GM23338 (cell line): ENCODE results near the gene CHN1.

Experiments used
- CREB1 ChIP-seq: fragments of 250-450 bp; sonication (Bioruptor Pico); IDR thresholded peaks from 2 replicates; pipeline ENCODE4 v1.5.0; 2020; ENCODE audit warnings: low read depth, mild to moderate bottlenecking, moderate library complexity
- CTCF ChIP-seq, 2 experiments: fragments of 200-600 bp in 1 of 2; sonication (generic) in 1 of 2; conservative IDR thresholded peaks; 2 replicates each; pipeline versions ENCODE4 v1.5.1 to v1.6.1; 2016 to 2017; ENCODE audit warnings: antibody characterized with exemption in 2 of 2, low read depth in 2 of 2, mild to moderate bottlenecking in 2 of 2, moderate library complexity in 1 of 2
- ETS1 ChIP-seq: IDR thresholded peaks from 2 replicates; pipeline ENCODE4 v1.6.1; 2016; ENCODE audit warnings: antibody characterized with exemption
- EZH2 ChIP-seq: fragments of 200-600 bp; sonication (generic); IDR thresholded peaks from one replicate; pipeline ENCODE4 v1.8.0; 2017; ENCODE audit warnings: antibody characterized with exemption, mild to moderate bottlenecking, low read depth; ENCODE audit not compliant: unreplicated experiment
- EZH2phosphoT487 ChIP-seq: fragments of 200-600 bp; sonication (generic); IDR thresholded peaks from one replicate; pipeline ENCODE4 v1.8.1; 2018; ENCODE audit warnings: antibody characterized with exemption; ENCODE audit not compliant: unreplicated experiment
- JUNB ChIP-seq: IDR thresholded peaks from one replicate; pipeline ENCODE4 v1.6.1; 2016; ENCODE audit warnings: antibody characterized with exemption; ENCODE audit not compliant: unreplicated experiment
- NANOG ChIP-seq: IDR thresholded peaks from 2 replicates; pipeline ENCODE4 v1.6.1; 2016; ENCODE audit warnings: antibody characterized with exemption, borderline replicate concordance
- POLR2AphosphoS5 ChIP-seq: IDR thresholded peaks from 2 replicates; pipeline ENCODE4 v1.6.1; 2016; ENCODE audit warnings: antibody characterized with exemption, low read depth
- REST ChIP-seq: IDR thresholded peaks from one replicate; pipeline ENCODE4 v1.6.1; 2018; ENCODE audit warnings: antibody characterized with exemption; ENCODE audit not compliant: unreplicated experiment
- STAT1 ChIP-seq: IDR thresholded peaks from one replicate; pipeline ENCODE4 v1.6.1; 2016; ENCODE audit warnings: antibody characterized with exemption; ENCODE audit not compliant: unreplicated experiment
- ZNF331 ChIP-seq: fragments of 250-450 bp; sonication (Bioruptor Pico); IDR thresholded peaks from 2 replicates; pipeline ENCODE4 v1.5.0; 2020; ENCODE audit warnings: low read depth, mild to moderate bottlenecking, moderate library complexity
- ZNF462 ChIP-seq: fragments of 250-450 bp; sonication (Bioruptor Pico); IDR thresholded peaks from 2 replicates; pipeline ENCODE4 v1.5.0; 2020; ENCODE audit warnings: mild to moderate bottlenecking, moderate library complexity

GRCh38 chr2:174780191-174780840, 224.9 kb downstream of the CHN1 start:
- TF ChIP-seq CTCF (conservative IDR thresholded peaks at IDR 0.05; ENCODE audit: low read depth in 2 of 2) (no peak), EZH2phosphoT487 (no peak), JUNB (no peak), EZH2 (no peak), POLR2AphosphoS5 (no peak), ZNF331 (CRISPR knock-in tag) (no peak), ETS1 (no peak), STAT1 (no peak), REST (no peak), CREB1 (CRISPR knock-in tag) (no peak), ZNF462 (CRISPR knock-in tag) (no peak), NANOG (no peak)
